Transverse colon (tissue), 4 donors: ENCODE data around the gene DOK1. TPM values are rescaled to one million over a fixed set of nuclear protein-coding genes. Genes with fewer than 3 reads are reported as not detected.

ENCODE experiments used
- DNase-seq: peaks from one replicate; pipeline ENCODE4 v3.0.0-alpha.2; 2019
- H3K27ac ChIP-seq, 4 donors: fragments of 200-600 bp; sonication (generic); 2 replicates each; pipeline ENCODE4 v1.5.1; 2016 to 2018; ENCODE audit warnings: inconsistent platforms in 4 of 4
- H3K27me3 ChIP-seq: fragments of 200-600 bp; sonication (generic); 2 replicates; pipeline ENCODE4 v1.5.1; 2017; ENCODE audit warnings: inconsistent platforms
- H3K36me3 ChIP-seq, 4 donors: fragments of 200-600 bp; sonication (generic); 2 replicates each; pipeline ENCODE4 v1.5.1; 2017 to 2019; ENCODE audit warnings: inconsistent platforms in 4 of 4
- H3K4me1 ChIP-seq, 4 donors: fragments of 200-600 bp; sonication (generic); 2 replicates each; pipeline ENCODE4 v1.5.1; 2017 to 2020; ENCODE audit warnings: inconsistent platforms in 4 of 4
- H3K4me3 ChIP-seq, 4 donors: fragments of 200-600 bp; sonication (generic); 1 replicate in 1 of 4; 2 replicates in 3 of 4; pipeline versions ENCODE4 v1.5.1 to v1.6.1; 2017 to 2019; ENCODE audit warnings: inconsistent platforms in 4 of 4
- H3K9me3 ChIP-seq, 2 donors: fragments of 200-600 bp; sonication (generic); 2 replicates each; pipeline ENCODE4 v1.5.1; 2017 to 2019; ENCODE audit warnings: inconsistent platforms in 2 of 2
- EP300 ChIP-seq: sonication (generic); formaldehyde crosslinking; IDR thresholded peaks from one replicate; pipeline ENCODE4 v1.6.1; 2017; ENCODE audit warnings: antibody characterized with exemption, low read depth
- POLR2A ChIP-seq: fragments of 450-650 bp; IDR thresholded peaks from one replicate; pipeline ENCODE4 v1.6.1; 2016; ENCODE audit warnings: antibody characterized with exemption, mild to moderate bottlenecking, moderate library complexity
- POLR2AphosphoS5 ChIP-seq, 3 donors: sonication (generic); formaldehyde crosslinking; IDR thresholded peaks; one replicate each; pipeline ENCODE4 v1.6.1; 2016; ENCODE audit warnings: antibody characterized with exemption in 3 of 3
- WGBS, 2 donors: methylation state at CpG; one replicate each; pipeline ENCODE4 v1.1.5; 2018; ENCODE audit warnings: low coverage in 1 of 2; 5-methylcytosine and 5-hydroxymethylcytosine counted together
- in situ Hi-C, 4 donors: fragments of 200-750 bp; cut with MboI; loops; one replicate each; pipeline versions ENCODE4 v1.15.0 to v1.15.1; 2017; ENCODE audit warnings: low sequenced_read_pairs in 3 of 4, low pct_ligation_motif_present in 1 of 4, low pct_unique_long_range_greater_than_20kb in 1 of 4
- intact Hi-C: fragments of 100-400 bp; cut with DNase I; formaldehyde crosslinking; loops from one replicate; pipeline ENCODE4 v1.15.1; 2023; ENCODE audit warnings: low total_unique reads
- total RNA-seq, 4 donors: library from RNA; depleted of rRNA; stranded (reverse); fragments of >200 nt; gene quantifications; one replicate each; pipeline ENCODE4 v1.1.0, GENCODE V29; 2016
- TF ChIP-seq, protein P1 (sequence below), 5 experiments: fragments of 200-600 bp in 3 of 5; fragments of 450-650 bp in 2 of 5; sonication (generic) in 3 of 5; IDR thresholded peaks; 1 replicate in 2 of 5; 2 replicates in 3 of 5; pipeline ENCODE4 v1.5.1; 2016 to 2017; ENCODE audit warnings: antibody characterized with exemption in 5 of 5, inconsistent platforms in 3 of 5, mild to moderate bottlenecking in 2 of 5, moderate library complexity in 1 of 5

DOK1 gene
- total RNA-seq, 4 donors from 2014 or later, result 14.7 to 21.3 (median 20.1) TPM

DNA sequence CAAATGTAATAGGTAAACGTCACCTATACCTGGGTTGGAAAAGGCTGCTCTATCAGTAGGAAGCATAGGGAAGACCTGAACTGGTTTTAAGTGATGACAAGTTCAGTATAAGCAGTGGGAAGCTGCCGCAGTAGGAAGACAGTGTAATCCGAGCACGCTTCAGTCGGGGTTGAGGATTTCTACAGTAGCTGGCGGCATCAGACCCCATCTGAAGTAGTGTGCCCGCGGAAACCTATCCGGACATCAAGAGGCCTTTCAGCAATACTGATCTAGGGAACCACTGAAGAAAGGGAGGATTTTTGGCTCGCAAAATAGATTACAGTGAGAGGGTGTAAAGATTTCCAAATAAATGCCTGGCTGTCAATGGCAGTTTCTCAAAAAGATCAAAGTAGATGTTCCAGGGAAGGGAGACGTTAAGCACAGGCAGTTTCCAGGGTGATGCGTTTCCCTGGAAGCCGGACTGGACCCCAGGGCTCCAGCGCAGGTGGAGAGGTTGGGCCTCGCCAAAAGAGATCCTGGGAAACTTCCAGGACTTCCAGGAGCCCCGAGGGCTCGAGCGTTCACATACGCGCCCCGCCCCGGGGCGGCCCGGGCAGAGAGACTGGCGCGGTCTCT, 6.1 kb upstream of the DOK1 start:
- no peaks in the 10 kb centered on the region for H3K27me3 ChIP-seq
- WGBS, 2 donors, result 13 to 30% methylated on average over 3 to 17 of the region's 26 CpGs
- TF ChIP-seq, protein P1, sequence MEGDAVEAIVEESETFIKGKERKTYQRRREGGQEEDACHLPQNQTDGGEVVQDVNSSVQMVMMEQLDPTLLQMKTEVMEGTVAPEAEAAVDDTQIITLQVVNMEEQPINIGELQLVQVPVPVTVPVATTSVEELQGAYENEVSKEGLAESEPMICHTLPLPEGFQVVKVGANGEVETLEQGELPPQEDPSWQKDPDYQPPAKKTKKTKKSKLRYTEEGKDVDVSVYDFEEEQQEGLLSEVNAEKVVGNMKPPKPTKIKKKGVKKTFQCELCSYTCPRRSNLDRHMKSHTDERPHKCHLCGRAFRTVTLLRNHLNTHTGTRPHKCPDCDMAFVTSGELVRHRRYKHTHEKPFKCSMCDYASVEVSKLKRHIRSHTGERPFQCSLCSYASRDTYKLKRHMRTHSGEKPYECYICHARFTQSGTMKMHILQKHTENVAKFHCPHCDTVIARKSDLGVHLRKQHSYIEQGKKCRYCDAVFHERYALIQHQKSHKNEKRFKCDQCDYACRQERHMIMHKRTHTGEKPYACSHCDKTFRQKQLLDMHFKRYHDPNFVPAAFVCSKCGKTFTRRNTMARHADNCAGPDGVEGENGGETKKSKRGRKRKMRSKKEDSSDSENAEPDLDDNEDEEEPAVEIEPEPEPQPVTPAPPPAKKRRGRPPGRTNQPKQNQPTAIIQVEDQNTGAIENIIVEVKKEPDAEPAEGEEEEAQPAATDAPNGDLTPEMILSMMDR (IDR thresholded peaks at IDR 0.05), result no peak
- TF ChIP-seq EP300 (no peak), POLR2AphosphoS5 (IDR thresholded peaks at IDR 0.05) (no peak), POLR2A (no peak)
- peak overlapping the region; percentile 18 to 63 (median 46) for H3K4me3 ChIP-seq
- in situ Hi-C loops (no loop called here), intact Hi-C loops (no loop called here)
- H3K27ac ChIP-seq, result peak overlapping the region; percentile 62 to 74 (median 72)
- no peaks in the 10 kb centered on the region for H3K36me3 ChIP-seq
- H3K9me3 ChIP-seq, result no peaks in the 10 kb centered on the region
- peaks cover 8 to 20% (median 14%) of the 10 kb centered on the region in 4 donors for H3K4me1 ChIP-seq
- DNase-seq, result no peak

DNA sequence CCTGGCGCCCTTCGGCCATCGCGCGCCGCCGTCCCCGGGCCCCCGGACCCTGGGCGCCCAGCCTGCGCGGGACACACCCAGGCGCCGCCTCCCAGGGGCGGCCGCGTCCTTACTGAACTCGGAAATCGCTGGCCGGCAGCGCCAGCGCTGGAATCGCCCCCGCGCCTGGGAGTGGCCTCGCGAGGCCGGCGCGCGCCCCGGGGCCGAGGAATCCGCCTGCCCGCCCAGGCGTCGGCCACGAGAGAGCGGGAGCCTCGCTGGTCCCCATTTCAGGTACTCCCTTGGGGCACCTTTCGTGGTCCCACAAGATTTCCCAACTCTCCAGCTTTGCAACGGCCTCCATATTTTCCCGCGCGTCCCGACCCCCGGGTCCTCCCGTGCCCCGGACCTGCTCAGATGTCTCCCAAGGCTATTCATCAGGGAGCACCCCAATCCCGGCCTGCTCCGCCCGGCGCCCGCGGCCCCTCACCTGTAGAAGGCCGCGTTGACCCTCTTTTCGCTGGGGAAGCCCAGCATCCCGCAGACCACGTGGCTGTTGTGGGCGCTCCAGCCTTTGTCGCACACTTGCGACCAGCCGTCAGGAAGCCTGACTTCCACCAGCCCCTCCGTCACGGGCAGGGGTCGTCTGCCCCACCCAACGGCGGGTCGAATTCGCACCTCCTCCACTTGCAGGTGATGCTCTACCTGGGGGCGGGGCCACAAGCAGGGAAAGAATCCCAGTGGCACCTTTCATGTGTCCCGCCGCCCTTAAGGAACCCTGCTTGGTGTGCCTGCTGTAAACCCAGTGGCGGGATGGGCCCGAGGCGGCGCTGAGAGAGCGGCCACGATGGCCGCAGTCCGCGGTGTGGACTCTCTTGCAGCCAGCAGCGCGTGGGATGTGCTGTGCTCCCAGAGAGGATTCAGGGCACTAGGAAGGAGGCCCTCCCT, 5.4 kb upstream of the DOK1 start:
- TF ChIP-seq POLR2A (no peak), EP300 (no peak), POLR2AphosphoS5 (IDR thresholded peaks at IDR 0.05) (no peak)
- TF ChIP-seq, protein P1 (IDR thresholded peaks at IDR 0.05), result no peak
- intact Hi-C loops (no loop called here), in situ Hi-C loops (no loop called here)
- DNase-seq, result peak; percentile 75
- H3K27ac ChIP-seq, result peak overlapping the region; percentile 62 to 74 (median 72)
- H3K27me3 ChIP-seq, result no peaks in the 10 kb centered on the region
- peaks cover 8 to 28% (median 14%) of the 10 kb centered on the region in 4 donors for H3K4me1 ChIP-seq
- WGBS, 2 donors, result 8 to 20% methylated on average over 1 to 41 of the region's 85 CpGs
- H3K4me3 ChIP-seq, result peak overlapping the region; percentile 18 to 63 (median 46)
- no peaks in the 10 kb centered on the region for H3K36me3 ChIP-seq
- H3K9me3 ChIP-seq, result no peaks in the 10 kb centered on the region

DNA sequence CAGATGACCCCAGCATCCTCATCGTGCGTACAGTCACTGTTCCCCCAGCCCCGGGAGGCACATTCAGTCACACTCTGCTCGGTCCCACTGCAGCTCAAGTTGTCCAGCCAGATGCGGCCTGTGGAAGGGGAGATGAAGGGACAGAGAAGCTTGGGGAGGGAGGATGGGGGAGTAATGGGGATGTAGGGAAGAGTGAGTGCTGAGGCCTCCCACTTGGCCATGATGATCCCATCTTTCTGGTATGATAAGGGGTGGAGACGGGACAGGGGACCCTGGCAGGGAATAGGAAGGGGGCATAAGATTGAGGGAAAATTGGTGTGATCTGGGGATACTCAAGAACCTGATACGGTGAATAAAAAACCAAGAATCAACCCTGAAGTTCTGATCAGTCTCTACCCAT, 4.3 kb upstream of the DOK1 start:
- Histone ChIP-seq H3K27ac (no peak overlapping the region), H3K4me1 (peaks cover 8 to 29% (median 15%) of the 10 kb centered on the region in 4 donors), H3K9me3 (no peaks in the 10 kb centered on the region), H3K27me3 (no peaks in the 10 kb centered on the region), H3K36me3 (no peaks in the 10 kb centered on the region), H3K4me3 (no peak overlapping the region)
- in situ Hi-C loops (no loop called here), intact Hi-C loops (no loop called here)
- TF ChIP-seq POLR2A (no peak), POLR2AphosphoS5 (IDR thresholded peaks at IDR 0.05) (no peak), EP300 (no peak)
- TF ChIP-seq, protein P1 (IDR thresholded peaks at IDR 0.05), result no peak
- WGBS, 2 donors, result 89 to 100% methylated on average over 5 to 7 of the region's 7 CpGs
- DNase-seq, result no peak

DNA sequence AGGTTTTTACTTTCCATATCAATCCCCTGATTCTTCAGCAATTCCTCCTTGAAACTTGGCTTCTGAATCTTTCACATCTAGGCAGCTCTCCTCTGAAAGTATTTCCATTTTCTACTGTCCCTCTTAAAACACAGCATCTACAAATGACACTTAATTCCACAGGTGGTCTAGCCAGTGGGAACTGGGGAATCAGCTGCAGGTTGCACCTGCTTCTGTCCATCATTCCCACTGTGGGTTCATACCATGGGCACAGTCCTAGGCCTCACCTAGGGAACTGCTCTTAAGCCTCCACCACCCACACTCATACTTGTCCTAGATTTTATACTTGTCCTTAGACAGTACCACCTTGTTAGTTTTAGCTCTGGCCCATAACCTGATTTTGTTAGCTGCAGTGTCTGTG, 3.0 kb upstream of the DOK1 start:
- Histone ChIP-seq H3K27me3 (no peaks in the 10 kb centered on the region), H3K4me3 (no peak overlapping the region), H3K4me1 (peaks cover 12 to 36% (median 22%) of the 10 kb centered on the region in 4 donors), H3K27ac (no peak overlapping the region), H3K9me3 (no peaks in the 10 kb centered on the region), H3K36me3 (no peaks in the 10 kb centered on the region)
- TF ChIP-seq, protein P1 (IDR thresholded peaks at IDR 0.05), result no peak
- in situ Hi-C loops (no loop called here), intact Hi-C loops (no loop called here)
- DNase-seq, result no peak
